Measurements from ENCODE around the gene EDIL3. TPM values are rescaled to one million over a fixed set of nuclear protein-coding genes. Genes with fewer than 3 reads are reported as not detected.

Gene EDIL3
- total and polyA plus RNA-seq, 2 donors (not counting 3 experiments of a cell fraction or from before 2014, with no cell fraction given) = 9.1 to 28.8 TPM

GRCh38 chr5:84344788-84345187 lies 39.9 kb downstream of the EDIL3 start:
- DNase-seq (ENCODE audit: low read depth, low spot score) = no peak
- no peak overlapping the region for H2AFZ ChIP-seq (ENCODE audit: low read depth, low read length)
- FAIRE-seq = no peak
- no peaks in the 10 kb centered on the region for H3K79me2 ChIP-seq (ENCODE audit: control insufficient read depth, insufficient read depth, low read length)
- no peaks in the 10 kb centered on the region for H3K27me3 ChIP-seq (ENCODE audit: control insufficient read depth in 2 of 2, insufficient read depth in 2 of 2, low read length in 2 of 2)
- no peak overlapping the region for H3K27ac ChIP-seq (ENCODE audit: insufficient read depth, low read depth, low read length)
- no peak overlapping the region for H3K4me3 ChIP-seq (replicated peaks in 1 of 3; ENCODE audit: insufficient read depth in 1 of 3, low read depth in 1 of 3, low read length in 3 of 3)
- H3K36me3 ChIP-seq (ENCODE audit: control insufficient read depth in 2 of 2, extremely low read depth in 1 of 2, insufficient read depth in 2 of 2, low read length in 2 of 2) = no peaks in the 10 kb centered on the region
- TF ChIP-seq JUN (IDR thresholded peaks at IDR 0.05; ENCODE audit: borderline replicate concordance, insufficient read depth, insufficient read length, low read depth) = no peak
- ChIA-PET CTCF (interaction anchor here (0.8 kb wide), 1 partner anchor 26 kb away, joined by 3 read pairs; no protein-coding TSS in a partner anchor), POLR2A (no interaction called here)
- no peak overlapping the region for H3K4me2 ChIP-seq (ENCODE audit: insufficient read depth, low read length)
- H3K9ac ChIP-seq (replicated peaks; ENCODE audit: extremely low read depth, insufficient read depth, low read length) = no peak overlapping the region
- no peaks in the 10 kb centered on the region for H4K20me1 ChIP-seq (replicated peaks; ENCODE audit: control insufficient read depth, extremely low read depth, insufficient read depth, low read length)
- no peaks in the 10 kb centered on the region for H3K4me1 ChIP-seq (ENCODE audit: control insufficient read depth, extremely low read depth, insufficient read depth, low read length)
- peaks cover 2% of the 10 kb centered on the region for H3K9me1 ChIP-seq (replicated peaks; ENCODE audit: control insufficient read depth, extremely low read depth, insufficient read depth, low read length)
- BruUV-seq (replicated peaks) = no TSS peak
- dilution Hi-C loops (cut with MboI; ENCODE audit: extremely low pct_ligation_motif_present, low sequenced_read_pairs) (no loop called here), intact Hi-C loops (cut with micrococcal nuclease) (no loop called here)
- H3K9me3 ChIP-seq (replicated peaks; ENCODE audit: control insufficient read depth, insufficient read depth, low read length) = no peaks in the 10 kb centered on the region

GRCh38 chr5:84343171-84343570 lies 41.5 kb downstream of the EDIL3 start:
- no peaks in the 10 kb centered on the region for H3K27me3 ChIP-seq (ENCODE audit: control insufficient read depth in 2 of 2, insufficient read depth in 2 of 2, low read length in 2 of 2)
- no peak overlapping the region for H3K4me3 ChIP-seq (replicated peaks in 1 of 3; ENCODE audit: insufficient read depth in 1 of 3, low read depth in 1 of 3, low read length in 3 of 3)
- no peak for FAIRE-seq
- H2AFZ ChIP-seq (ENCODE audit: low read depth, low read length) = no peak overlapping the region
- peak; percentile 36 for DNase-seq (ENCODE audit: low read depth, low spot score)
- ChIA-PET CTCF (no interaction called here), POLR2A (no interaction called here)
- dilution Hi-C loops (cut with MboI; ENCODE audit: extremely low pct_ligation_motif_present, low sequenced_read_pairs) (no loop called here), intact Hi-C loops (cut with micrococcal nuclease) (no loop called here)
- no TSS peak for BruUV-seq (replicated peaks)
- no peak overlapping the region for H3K9ac ChIP-seq (replicated peaks; ENCODE audit: extremely low read depth, insufficient read depth, low read length)
- no peaks in the 10 kb centered on the region for H4K20me1 ChIP-seq (replicated peaks; ENCODE audit: control insufficient read depth, extremely low read depth, insufficient read depth, low read length)
- H3K9me1 ChIP-seq (replicated peaks; ENCODE audit: control insufficient read depth, extremely low read depth, insufficient read depth, low read length) = peaks cover 2% of the 10 kb centered on the region
- H3K4me2 ChIP-seq (ENCODE audit: insufficient read depth, low read length) = no peak overlapping the region
- no peaks in the 10 kb centered on the region for H3K9me3 ChIP-seq (replicated peaks; ENCODE audit: control insufficient read depth, insufficient read depth, low read length)
- H3K27ac ChIP-seq (ENCODE audit: insufficient read depth, low read depth, low read length) = no peak overlapping the region
- no peaks in the 10 kb centered on the region for H3K4me1 ChIP-seq (ENCODE audit: control insufficient read depth, extremely low read depth, insufficient read depth, low read length)
- H3K36me3 ChIP-seq (ENCODE audit: control insufficient read depth in 2 of 2, extremely low read depth in 1 of 2, insufficient read depth in 2 of 2, low read length in 2 of 2) = no peaks in the 10 kb centered on the region
- no peaks in the 10 kb centered on the region for H3K79me2 ChIP-seq (ENCODE audit: control insufficient read depth, insufficient read depth, low read length)
- TF ChIP-seq CTCF (IDR thresholded peaks at IDR 0.05; ENCODE audit: extremely low read depth in 1 of 2, insufficient read depth in 1 of 2, low read depth in 1 of 2, low read length in 2 of 2) (no peak), GATA2 (IDR thresholded peaks at IDR 0.05; ENCODE audit: insufficient read depth, insufficient read length, low read depth, low read length) (no peak), EZH2 (IDR thresholded peaks at IDR 0.05; ENCODE audit: borderline replicate concordance, low read depth, low read length, severe bottlenecking) (no peak)
